ENCODE data around the gene XXYLT1. TPM values are rescaled to one million over a fixed set of nuclear protein-coding genes. Genes with fewer than 3 reads are reported as not detected.

The XXYLT1 gene
- total and polyA plus RNA-seq, 2 of the 4 experiments (the other 2 are of a cell fraction) = 14.7 to 18.1 TPM

DNA sequence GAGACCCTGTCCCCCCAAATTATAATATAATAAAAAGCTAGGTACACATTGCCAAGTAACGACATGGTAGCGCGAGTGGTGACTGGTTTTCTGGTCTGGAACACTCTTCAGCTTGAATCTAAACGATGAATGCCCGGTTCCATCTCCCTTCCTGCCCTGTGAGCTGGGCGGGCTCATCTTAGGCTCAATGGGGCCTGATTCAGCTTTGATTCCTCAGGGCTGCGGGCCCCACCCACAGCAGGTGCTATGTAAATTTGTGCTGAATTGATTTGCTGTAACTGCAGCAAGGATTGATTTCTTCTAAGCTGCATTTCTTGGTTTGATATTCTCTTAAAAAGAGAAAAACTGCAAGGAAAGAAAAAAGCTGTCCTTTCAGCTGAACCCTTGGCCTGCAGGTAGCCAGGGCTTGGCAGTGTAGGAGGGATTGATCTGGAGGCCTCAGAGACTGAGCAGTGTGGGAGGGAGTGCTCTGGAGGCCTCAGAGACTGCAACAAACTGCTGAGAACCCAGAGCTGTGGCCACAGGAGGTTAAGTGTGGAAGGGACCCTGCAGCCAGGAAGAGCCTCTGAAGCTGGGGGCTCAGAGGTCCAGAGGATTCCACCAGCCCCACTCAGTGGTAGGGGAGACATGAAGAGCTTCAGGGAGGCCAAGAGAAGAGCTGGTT lies 231.6 kb downstream of the XXYLT1 start:
- dilution Hi-C loops (cut with HindIII; ENCODE audit: low sequenced_read_pairs, unreplicated experiment) (no loop called here), in situ Hi-C loops (cut with MboI; ENCODE audit: low sequenced_read_pairs) (no loop called here), intact Hi-C loops (cut with micrococcal nuclease) (no loop called here)
- DNase-seq (no peak), ATAC-seq (ENCODE audit: low read depth) (no peak)
- Histone ChIP-seq H3K9ac (ENCODE audit: low read depth, low read length) (no peak overlapping the region), H3K27me3 (ENCODE audit: control insufficient read depth, insufficient read depth, low read length) (peaks cover 53% of the 10 kb centered on the region), H2BK20ac (ENCODE audit: low read depth, low read length) (no peak overlapping the region), H4K20me1 (ENCODE audit: insufficient read depth, low read length) (no peaks in the 10 kb centered on the region), H3K23ac (ENCODE audit: low read depth, low read length) (no peak overlapping the region), H2AK5ac (ENCODE audit: low read depth, low read length) (no peak overlapping the region), H3K56ac (ENCODE audit: extremely low read depth, insufficient read depth, low read length) (no peak overlapping the region), H3K27ac (ENCODE audit: insufficient read depth, low read length) (no peak overlapping the region), H4K91ac (ENCODE audit: insufficient read depth, low read depth, low read length) (no peak overlapping the region), H2AFZ (replicated peaks; ENCODE audit: low read length, poor library complexity) (no peak overlapping the region), H3K14ac (replicated peaks; ENCODE audit: low read depth, low read length) (no peak overlapping the region), H3K9me1 (ENCODE audit: insufficient read depth, low read length) (no peaks in the 10 kb centered on the region), H3K4ac (ENCODE audit: low read depth, low read length) (no peak overlapping the region), H3K4me2 (ENCODE audit: low read depth, low read length) (no peak overlapping the region), H4K8ac (ENCODE audit: low read depth in 2 of 2, low read length in 2 of 2) (no peak overlapping the region), H3K4me1 (ENCODE audit: control insufficient read depth, insufficient read depth, low read length) (no peaks in the 10 kb centered on the region), H4K5ac (ENCODE audit: low read depth, low read length) (no peak overlapping the region), H3K4me3 (ENCODE audit: insufficient read depth, low read depth, low read length) (no peak overlapping the region), H2BK120ac (ENCODE audit: low read depth, low read length) (no peak overlapping the region), H2BK5ac (ENCODE audit: low read depth, low read length, poor library complexity, severe bottlenecking) (no peak overlapping the region), H2AK9ac (replicated peaks; ENCODE audit: low read depth, low read length, poor library complexity) (no peak overlapping the region), H3K9me3 (ENCODE audit: control insufficient read depth, insufficient read depth, low read length) (peaks cover 4% of the 10 kb centered on the region), H3K18ac (ENCODE audit: low read depth, low read length) (no peak overlapping the region), H2BK15ac (ENCODE audit: low read depth, low read length) (no peak overlapping the region), H3K79me1 (ENCODE audit: low read depth in 1 of 2, low read length in 2 of 2) (no peaks in the 10 kb centered on the region), H3K36me3 (ENCODE audit: control insufficient read depth, insufficient read depth, low read length) (no peaks in the 10 kb centered on the region)
- ChIA-PET CTCF (interaction anchor here (0.6 kb wide), 1 partner anchor 1188 kb away, joined by 3 read pairs; no protein-coding TSS in a partner anchor), POLR2A (ENCODE audit: unreplicated experiment) (interaction anchor here (0.5 to 1.0 kb wide), 2 partner anchors 22 to 346 kb away, joined by 3 read pairs; no protein-coding TSS in a partner anchor)
- no TSS peak for BruUV-seq (replicated peaks)
- WGBS, 2 experiments (ENCODE audit: extremely low coverage in 2 of 2, insufficient read length in 1 of 2) = 57% methylated on average over 5 of the region's 7 CpGs; no CpG with 5 or more reads in 1 of the 2 experiments
- TF ChIP-seq RCOR1 (IDR thresholded peaks at IDR 0.05; ENCODE audit: insufficient replicate concordance, low read length) (no peak), POLR2A (IDR thresholded peaks at IDR 0.05; ENCODE audit: low read depth, low read length) (no peak), FOS (IDR thresholded peaks at IDR 0.05; ENCODE audit: low read depth, low read length) (no peak), MAZ (IDR thresholded peaks at IDR 0.05; ENCODE audit: borderline replicate concordance, low read depth, low read length) (no peak), RAD21 (IDR thresholded peaks at IDR 0.05; ENCODE audit: low read length) (no peak), SMC3 (IDR thresholded peaks at IDR 0.05; ENCODE audit: low read depth, low read length) (no peak), MXI1 (IDR thresholded peaks at IDR 0.05; ENCODE audit: borderline replicate concordance, low read depth, low read length) (no peak), RFX5 (IDR thresholded peaks at IDR 0.05; ENCODE audit: low read depth, low read length) (no peak), MAFK (IDR thresholded peaks at IDR 0.05; ENCODE audit: low read depth, low read length) (no peak), CEBPB (IDR thresholded peaks at IDR 0.05; ENCODE audit: low read depth, low read length) (no peak), BHLHE40 (IDR thresholded peaks at IDR 0.05; ENCODE audit: low read depth, low read length) (no peak), CHD1 (IDR thresholded peaks at IDR 0.05; ENCODE audit: low read depth, low read length) (no peak), NFE2L2 (IDR thresholded peaks at IDR 0.05; ENCODE audit: low read depth, low read length) (no peak)
- TF ChIP-seq, protein P1, sequence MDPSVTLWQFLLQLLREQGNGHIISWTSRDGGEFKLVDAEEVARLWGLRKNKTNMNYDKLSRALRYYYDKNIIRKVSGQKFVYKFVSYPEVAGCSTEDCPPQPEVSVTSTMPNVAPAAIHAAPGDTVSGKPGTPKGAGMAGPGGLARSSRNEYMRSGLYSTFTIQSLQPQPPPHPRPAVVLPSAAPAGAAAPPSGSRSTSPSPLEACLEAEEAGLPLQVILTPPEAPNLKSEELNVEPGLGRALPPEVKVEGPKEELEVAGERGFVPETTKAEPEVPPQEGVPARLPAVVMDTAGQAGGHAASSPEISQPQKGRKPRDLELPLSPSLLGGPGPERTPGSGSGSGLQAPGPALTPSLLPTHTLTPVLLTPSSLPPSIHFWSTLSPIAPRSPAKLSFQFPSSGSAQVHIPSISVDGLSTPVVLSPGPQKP (IDR thresholded peaks at IDR 0.05; ENCODE audit: borderline replicate concordance, low read depth, low read length) = no peak
- TF ChIP-seq, protein P2, sequence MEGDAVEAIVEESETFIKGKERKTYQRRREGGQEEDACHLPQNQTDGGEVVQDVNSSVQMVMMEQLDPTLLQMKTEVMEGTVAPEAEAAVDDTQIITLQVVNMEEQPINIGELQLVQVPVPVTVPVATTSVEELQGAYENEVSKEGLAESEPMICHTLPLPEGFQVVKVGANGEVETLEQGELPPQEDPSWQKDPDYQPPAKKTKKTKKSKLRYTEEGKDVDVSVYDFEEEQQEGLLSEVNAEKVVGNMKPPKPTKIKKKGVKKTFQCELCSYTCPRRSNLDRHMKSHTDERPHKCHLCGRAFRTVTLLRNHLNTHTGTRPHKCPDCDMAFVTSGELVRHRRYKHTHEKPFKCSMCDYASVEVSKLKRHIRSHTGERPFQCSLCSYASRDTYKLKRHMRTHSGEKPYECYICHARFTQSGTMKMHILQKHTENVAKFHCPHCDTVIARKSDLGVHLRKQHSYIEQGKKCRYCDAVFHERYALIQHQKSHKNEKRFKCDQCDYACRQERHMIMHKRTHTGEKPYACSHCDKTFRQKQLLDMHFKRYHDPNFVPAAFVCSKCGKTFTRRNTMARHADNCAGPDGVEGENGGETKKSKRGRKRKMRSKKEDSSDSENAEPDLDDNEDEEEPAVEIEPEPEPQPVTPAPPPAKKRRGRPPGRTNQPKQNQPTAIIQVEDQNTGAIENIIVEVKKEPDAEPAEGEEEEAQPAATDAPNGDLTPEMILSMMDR (conservative IDR thresholded peaks at IDR 0.05; ENCODE audit: low read depth, low read length) = no peak
- TF ChIP-seq, protein P3, sequence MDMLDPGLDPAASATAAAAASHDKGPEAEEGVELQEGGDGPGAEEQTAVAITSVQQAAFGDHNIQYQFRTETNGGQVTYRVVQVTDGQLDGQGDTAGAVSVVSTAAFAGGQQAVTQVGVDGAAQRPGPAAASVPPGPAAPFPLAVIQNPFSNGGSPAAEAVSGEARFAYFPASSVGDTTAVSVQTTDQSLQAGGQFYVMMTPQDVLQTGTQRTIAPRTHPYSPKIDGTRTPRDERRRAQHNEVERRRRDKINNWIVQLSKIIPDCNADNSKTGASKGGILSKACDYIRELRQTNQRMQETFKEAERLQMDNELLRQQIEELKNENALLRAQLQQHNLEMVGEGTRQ (IDR thresholded peaks at IDR 0.05; ENCODE audit: low read depth, low read length) = no peak

Measured in IMR-90 (cell line).